Lower leg skin (tissue), 3 donors: Measurements from ENCODE around the gene SRSF11.

Source experiments
- CTCF ChIP-seq, 3 donors: fragments of 450-650 bp; IDR thresholded peaks; one replicate each; pipeline ENCODE4 v1.5.1; 2016; ENCODE audit warnings: antibody characterized with exemption in 3 of 3, mild to moderate bottlenecking in 3 of 3, moderate library complexity in 2 of 3
- POLR2A ChIP-seq, 2 donors: fragments of 450-650 bp; IDR thresholded peaks; one replicate each; pipeline ENCODE4 v1.6.1; 2016 to 2017; ENCODE audit warnings: antibody characterized with exemption in 2 of 2, mild to moderate bottlenecking in 1 of 2, moderate library complexity in 1 of 2

- no peak for TF ChIP-seq CTCF (IDR thresholded peaks at IDR 0.05)
- TF ChIP-seq POLR2A (IDR thresholded peaks at IDR 0.05), result no peak
Observed at GRCh38 chr1:70256664-70257063, 35.5 kb downstream of the SRSF11 start.
